K562 (cell line): ENCODE data around the gene WT1. TPM values are rescaled to one million over a fixed set of nuclear protein-coding genes. Genes with fewer than 3 reads are reported as not detected.
A peak's percentile ranks its signal among the peaks of the same experiment; 100 is the strongest.

Experiments used
- CXXC5 ChIP-seq: fragments of 250-450 bp; sonication (Bioruptor Pico); IDR thresholded peaks from 2 replicates; pipeline ENCODE4 v1.8.0; 2022; ENCODE audit warnings: inconsistent platforms, mild to moderate bottlenecking, moderate library complexity
- EZH2 ChIP-seq: IDR thresholded peaks from 2 replicates; pipeline ENCODE4 v1.6.1; 2012; ENCODE audit warnings: low read depth, mild to moderate bottlenecking, inconsistent platforms, low read length, borderline replicate concordance
- FOXK1 ChIP-seq: sonication (generic); formaldehyde crosslinking; IDR thresholded peaks from 2 replicates; pipeline ENCODE4 v1.8.0; 2022; ENCODE audit warnings: missing genetic modification reagents, mild to moderate bottlenecking, borderline replicate concordance
- LCOR ChIP-seq: sonication (generic); formaldehyde crosslinking; IDR thresholded peaks from 2 replicates; pipeline ENCODE4 v1.8.0; 2022; ENCODE audit warnings: mild to moderate bottlenecking, missing genetic modification reagents
- MCM5 ChIP-seq: fragments of 450-650 bp; IDR thresholded peaks from 2 replicates; pipeline ENCODE4 v1.6.1; 2016; ENCODE audit warnings: low read depth
- MEF2D ChIP-seq: conservative IDR thresholded peaks from 2 replicates; pipeline ENCODE4 v1.6.1; 2016; ENCODE audit warnings: low read depth, missing genetic modification characterization, missing compliant biosample characterization
- MXI1 ChIP-seq: IDR thresholded peaks from 2 replicates; pipeline ENCODE4 v1.6.1; 2011; ENCODE audit warnings: low read depth, mild to moderate bottlenecking, improper control_type of control experiment, low read length
- NR3C1 ChIP-seq: sonication (generic); formaldehyde crosslinking; IDR thresholded peaks from 2 replicates; pipeline ENCODE4 v1.8.1; 2022; ENCODE audit warnings: missing genetic modification reagents
- NUFIP1 ChIP-seq: fragments of 450-650 bp; IDR thresholded peaks from 2 replicates; pipeline ENCODE4 v1.6.1; 2018; ENCODE audit not compliant: partially characterized antibody
- SMARCA4 ChIP-seq: fragments of 450-650 bp; IDR thresholded peaks from 2 replicates; pipeline ENCODE4 v1.6.1; 2016
- UBTF ChIP-seq, 2 experiments: IDR thresholded peaks; 2 replicates each; pipeline ENCODE4 v1.6.1; 2012; ENCODE audit warnings: improper control_type of control experiment in 2 of 2, low read depth in 2 of 2, low read length in 2 of 2, borderline replicate concordance in 1 of 2
- ZNF12 ChIP-seq: sonication (generic); formaldehyde crosslinking; IDR thresholded peaks from 2 replicates; pipeline ENCODE4 v1.4.0; 2020; ENCODE audit warnings: mild to moderate bottlenecking, missing genetic modification reagents
- ZNF146 ChIP-seq: IDR thresholded peaks from one replicate; pipeline ENCODE4 v1.6.1; 2018; ENCODE audit warnings: missing compliant biosample characterization; ENCODE audit not compliant: unreplicated experiment
- ZNF197 ChIP-seq: fragments of 200-800 bp; sonication (Bioruptor generic); IDR thresholded peaks from 2 replicates; pipeline ENCODE4 v1.6.1; 2016; ENCODE audit warnings: low read depth, missing genetic modification characterization, missing compliant biosample characterization
- ZNF592 ChIP-seq: fragments of 450-650 bp; IDR thresholded peaks from 2 replicates; pipeline ENCODE4 v1.6.1; 2017; ENCODE audit warnings: antibody characterized with exemption, mild to moderate bottlenecking
- ZNF766 ChIP-seq: fragments of 200-800 bp; sonication (Bioruptor generic); conservative IDR thresholded peaks from 2 replicates; pipeline ENCODE4 v1.6.1; 2016; ENCODE audit warnings: missing genetic modification characterization, missing compliant biosample characterization
- polyA plus RNA-seq, 8 experiments: library from polyadenylated mRNA; depleted of rRNA in 4 of 8; stranded (reverse) in 5 of 8; unstranded in 3 of 8; fragments of >200 nt; fragmentation: Nextera tagmentation in 2 of 8; fragmentation: Illumina TruSeq in 1 of 8; extraction: Ambion mirVana in 2 of 8; extraction: Trizol in 1 of 8; gene quantifications; 2 replicates each; pipeline versions ENCODE4 v1.2.1 to v1.2.3, GENCODE V29; 2011 to 2014; ENCODE audit warnings: inconsistent platforms in 1 of 8, missing spikeins in 1 of 8
- total RNA-seq, 7 experiments: library from RNA; depleted of rRNA in 6 of 7; stranded (reverse); fragments of >200 nt in 6 of 7; fragmentation: Illumina TruSeq in 2 of 7; extraction: Trizol in 2 of 7; gene quantifications; 2 replicates each; pipeline versions ENCODE4 v1.2.1 to v1.2.3, GENCODE V29; 2011 to 2021; ENCODE audit warnings: low replicate concordance in 1 of 7
- TF ChIP-seq, protein P1 (sequence below): sonication (generic); formaldehyde crosslinking; IDR thresholded peaks from 2 replicates; pipeline ENCODE4 v1.8.0; 2023; ENCODE audit warnings: missing genetic modification reagents, mild to moderate bottlenecking, borderline replicate concordance

The WT1 gene
- total and polyA plus RNA-seq, 9 of the 15 experiments (the other 6 are each of a cell fraction or from before 2014, with no cell fraction given): 7.1 to 33.8 (median 19.4) TPM

- TF ChIP-seq ZNF197 (CRISPR knock-in tag) (no peak), FOXK1 (no peak), ZNF766 (CRISPR knock-in tag) (peak; percentile 48; the same call in 1 of the 2 replicates), NUFIP1 (no peak), ZNF592 (peak; percentile 35), NR3C1 (CRISPR knock-in tag) (no peak), MXI1 (no peak), CXXC5 (CRISPR knock-in tag) (peak; percentile 47), LCOR (no peak), SMARCA4 (peak; percentile 96), EZH2 (no peak), ZNF146 (CRISPR knock-in tag) (no peak), ZNF12 (no peak), UBTF (IDR thresholded peaks at IDR 0.05; ENCODE audit: borderline replicate concordance in 1 of 2, low read depth in 2 of 2, low read length in 2 of 2) (no peak), MCM5 (no peak), MEF2D (tag) (peak; percentile 64; the same call in 1 of the 2 replicates)
- TF ChIP-seq, protein P1, sequence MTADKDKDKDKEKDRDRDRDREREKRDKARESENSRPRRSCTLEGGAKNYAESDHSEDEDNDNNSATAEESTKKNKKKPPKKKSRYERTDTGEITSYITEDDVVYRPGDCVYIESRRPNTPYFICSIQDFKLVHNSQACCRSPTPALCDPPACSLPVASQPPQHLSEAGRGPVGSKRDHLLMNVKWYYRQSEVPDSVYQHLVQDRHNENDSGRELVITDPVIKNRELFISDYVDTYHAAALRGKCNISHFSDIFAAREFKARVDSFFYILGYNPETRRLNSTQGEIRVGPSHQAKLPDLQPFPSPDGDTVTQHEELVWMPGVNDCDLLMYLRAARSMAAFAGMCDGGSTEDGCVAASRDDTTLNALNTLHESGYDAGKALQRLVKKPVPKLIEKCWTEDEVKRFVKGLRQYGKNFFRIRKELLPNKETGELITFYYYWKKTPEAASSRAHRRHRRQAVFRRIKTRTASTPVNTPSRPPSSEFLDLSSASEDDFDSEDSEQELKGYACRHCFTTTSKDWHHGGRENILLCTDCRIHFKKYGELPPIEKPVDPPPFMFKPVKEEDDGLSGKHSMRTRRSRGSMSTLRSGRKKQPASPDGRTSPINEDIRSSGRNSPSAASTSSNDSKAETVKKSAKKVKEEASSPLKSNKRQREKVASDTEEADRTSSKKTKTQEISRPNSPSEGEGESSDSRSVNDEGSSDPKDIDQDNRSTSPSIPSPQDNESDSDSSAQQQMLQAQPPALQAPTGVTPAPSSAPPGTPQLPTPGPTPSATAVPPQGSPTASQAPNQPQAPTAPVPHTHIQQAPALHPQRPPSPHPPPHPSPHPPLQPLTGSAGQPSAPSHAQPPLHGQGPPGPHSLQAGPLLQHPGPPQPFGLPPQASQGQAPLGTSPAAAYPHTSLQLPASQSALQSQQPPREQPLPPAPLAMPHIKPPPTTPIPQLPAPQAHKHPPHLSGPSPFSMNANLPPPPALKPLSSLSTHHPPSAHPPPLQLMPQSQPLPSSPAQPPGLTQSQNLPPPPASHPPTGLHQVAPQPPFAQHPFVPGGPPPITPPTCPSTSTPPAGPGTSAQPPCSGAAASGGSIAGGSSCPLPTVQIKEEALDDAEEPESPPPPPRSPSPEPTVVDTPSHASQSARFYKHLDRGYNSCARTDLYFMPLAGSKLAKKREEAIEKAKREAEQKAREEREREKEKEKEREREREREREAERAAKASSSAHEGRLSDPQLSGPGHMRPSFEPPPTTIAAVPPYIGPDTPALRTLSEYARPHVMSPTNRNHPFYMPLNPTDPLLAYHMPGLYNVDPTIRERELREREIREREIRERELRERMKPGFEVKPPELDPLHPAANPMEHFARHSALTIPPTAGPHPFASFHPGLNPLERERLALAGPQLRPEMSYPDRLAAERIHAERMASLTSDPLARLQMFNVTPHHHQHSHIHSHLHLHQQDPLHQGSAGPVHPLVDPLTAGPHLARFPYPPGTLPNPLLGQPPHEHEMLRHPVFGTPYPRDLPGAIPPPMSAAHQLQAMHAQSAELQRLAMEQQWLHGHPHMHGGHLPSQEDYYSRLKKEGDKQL (CRISPR knock-in tag): no peak
Observed at GRCh38 chr11:32386770-32387377, 48.5 kb downstream of the WT1 start (continued).
